GM12878 (cell line): ENCODE data around the gene HLA-DRB1. TPM values are rescaled to one million over a fixed set of nuclear protein-coding genes. Genes with fewer than 3 reads are reported as not detected.
A peak's percentile ranks its signal among the peaks of the same experiment; 100 is the strongest.

Source experiments
- ATF3 ChIP-seq: IDR thresholded peaks from 2 replicates; pipeline ENCODE4 v1.6.1; 2011; ENCODE audit warnings: low read depth, mild to moderate bottlenecking, low read length, moderate library complexity, borderline replicate concordance; ENCODE audit errors: extremely low read depth
- CHD1 ChIP-seq: IDR thresholded peaks from 2 replicates; pipeline ENCODE4 v1.6.1; 2012; ENCODE audit warnings: low read depth, low read length, improper control_type of control experiment
- CHD4 ChIP-seq: fragments of 200-600 bp; sonication (generic); IDR thresholded peaks from 2 replicates; pipeline ENCODE4 v1.6.1; 2016; ENCODE audit warnings: mild to moderate bottlenecking
- HCFC1 ChIP-seq: fragments of 150-350 bp; IDR thresholded peaks from 2 replicates; pipeline ENCODE4 v1.6.1; 2014; ENCODE audit warnings: low read length
- MEF2A ChIP-seq: IDR thresholded peaks from 2 replicates; pipeline ENCODE4 v1.6.1; 2011; ENCODE audit warnings: low read depth, mild to moderate bottlenecking, low read length, moderate library complexity; ENCODE audit not compliant: insufficient read depth
- MYB ChIP-seq: fragments of 150-350 bp; IDR thresholded peaks from 2 replicates; pipeline ENCODE4 v1.6.1; 2014; ENCODE audit warnings: mild to moderate bottlenecking, low read depth, low read length, borderline replicate concordance
- MYC ChIP-seq: IDR thresholded peaks from 2 replicates; pipeline ENCODE4 v1.6.1; 2011; ENCODE audit warnings: mild to moderate bottlenecking, low read length, moderate library complexity, inconsistent platforms; ENCODE audit not compliant: insufficient read depth, insufficient replicate concordance, insufficient read length, severe bottlenecking
- NFIC ChIP-seq: IDR thresholded peaks from 2 replicates; pipeline ENCODE4 v1.6.1; 2012; ENCODE audit warnings: low read depth, mild to moderate bottlenecking, inconsistent platforms, low read length, moderate library complexity
- NR2F1 ChIP-seq: fragments of 450-650 bp; conservative IDR thresholded peaks from 2 replicates; pipeline ENCODE4 v1.6.1; 2017; ENCODE audit warnings: mild to moderate bottlenecking
- REST ChIP-seq: IDR thresholded peaks from 2 replicates; pipeline ENCODE4 v1.6.1; 2012; ENCODE audit warnings: mild to moderate bottlenecking, low read depth, low read length
- SMC3 ChIP-seq: IDR thresholded peaks from 2 replicates; pipeline ENCODE4 v1.6.1; 2011; ENCODE audit warnings: low read length, improper control_type of control experiment, borderline replicate concordance
- TCF12 ChIP-seq: IDR thresholded peaks from 2 replicates; pipeline ENCODE4 v1.6.1; 2011; ENCODE audit warnings: low read depth, mild to moderate bottlenecking, low read length
- TCF7 ChIP-seq: IDR thresholded peaks from 2 replicates; pipeline ENCODE4 v1.6.1; 2014; ENCODE audit warnings: antibody characterized with exemption, borderline replicate concordance
- USF2 ChIP-seq: IDR thresholded peaks from 2 replicates; pipeline ENCODE4 v1.6.1; 2011; ENCODE audit warnings: low read depth, low read length, improper control_type of control experiment, borderline replicate concordance
- ZNF274 ChIP-seq: IDR thresholded peaks from one replicate; pipeline ENCODE4 v1.8.0; 2011; ENCODE audit not compliant: insufficient read length, insufficient read depth
- polyA plus RNA-seq, 11 experiments: library from polyadenylated mRNA; depleted of rRNA in 4 of 11; unstranded in 6 of 11; stranded (reverse) in 5 of 11; fragments of >200 nt; fragmentation: Nextera tagmentation in 4 of 11; fragmentation: Illumina TruSeq in 1 of 11; extraction: Ambion mirVana in 4 of 11; extraction: Trizol in 1 of 11; gene quantifications; 1 replicate in 1 of 11; 2 replicates in 10 of 11; pipeline versions ENCODE4 v1.2.1 to v1.2.3, GENCODE V29; 2011 to 2016; ENCODE audit warnings: inconsistent platforms in 2 of 11, missing spikeins in 2 of 11, low read depth in 1 of 11
- total RNA-seq, 4 experiments: library from RNA; depleted of rRNA in 3 of 4; stranded (reverse); fragments of >200 nt in 3 of 4; fragmentation: Illumina TruSeq in 1 of 4; extraction: Trizol in 1 of 4; gene quantifications; 2 replicates each; pipeline versions ENCODE4 v1.2.1 to v1.2.3, GENCODE V29; 2013 to 2021
- TF ChIP-seq, protein P1 (sequence below): IDR thresholded peaks from 2 replicates; pipeline ENCODE4 v1.6.1; 2012; ENCODE audit warnings: improper control_type of control experiment, low read depth, low read length; ENCODE audit not compliant: insufficient replicate concordance
- TF ChIP-seq, protein P2 (sequence below): fragments of 450-650 bp; IDR thresholded peaks from 2 replicates; pipeline ENCODE4 v1.6.1; 2016; ENCODE audit warnings: mild to moderate bottlenecking

HLA-DRB1 gene
- total and polyA plus RNA-seq, 10 of the 15 experiments (the other 5 are each of a cell fraction or from before 2014, with no cell fraction given), result 312 to 1,082 (median 604) TPM

GRCh38 chr6:32622545-32623401 lies 33.1 kb upstream of the HLA-DRB1 start (continued):
- TF ChIP-seq REST (peak; percentile 6; the same call in 1 of the 2 replicates), MYC (no peak), USF2 (no peak), CHD4 (no peak), MYB (no peak), MEF2A (peak; percentile 84), CHD1 (no peak), TCF7 (0 out of 2 replicates have a peak, but pooled peaks have one; percentile 18), HCFC1 (0 out of 2 replicates have a peak, but pooled peaks have one; percentile 28), NR2F1 (peak; percentile 45; the same call in 1 of the 2 replicates), NFIC (peak; percentile 98), TCF12 (0 out of 2 replicates have a peak, but pooled peaks have one; percentile 25), ZNF274 (no peak), SMC3 (peak; percentile 45; the same call in 1 of the 2 replicates), ATF3 (no peak)
- TF ChIP-seq, protein P1, sequence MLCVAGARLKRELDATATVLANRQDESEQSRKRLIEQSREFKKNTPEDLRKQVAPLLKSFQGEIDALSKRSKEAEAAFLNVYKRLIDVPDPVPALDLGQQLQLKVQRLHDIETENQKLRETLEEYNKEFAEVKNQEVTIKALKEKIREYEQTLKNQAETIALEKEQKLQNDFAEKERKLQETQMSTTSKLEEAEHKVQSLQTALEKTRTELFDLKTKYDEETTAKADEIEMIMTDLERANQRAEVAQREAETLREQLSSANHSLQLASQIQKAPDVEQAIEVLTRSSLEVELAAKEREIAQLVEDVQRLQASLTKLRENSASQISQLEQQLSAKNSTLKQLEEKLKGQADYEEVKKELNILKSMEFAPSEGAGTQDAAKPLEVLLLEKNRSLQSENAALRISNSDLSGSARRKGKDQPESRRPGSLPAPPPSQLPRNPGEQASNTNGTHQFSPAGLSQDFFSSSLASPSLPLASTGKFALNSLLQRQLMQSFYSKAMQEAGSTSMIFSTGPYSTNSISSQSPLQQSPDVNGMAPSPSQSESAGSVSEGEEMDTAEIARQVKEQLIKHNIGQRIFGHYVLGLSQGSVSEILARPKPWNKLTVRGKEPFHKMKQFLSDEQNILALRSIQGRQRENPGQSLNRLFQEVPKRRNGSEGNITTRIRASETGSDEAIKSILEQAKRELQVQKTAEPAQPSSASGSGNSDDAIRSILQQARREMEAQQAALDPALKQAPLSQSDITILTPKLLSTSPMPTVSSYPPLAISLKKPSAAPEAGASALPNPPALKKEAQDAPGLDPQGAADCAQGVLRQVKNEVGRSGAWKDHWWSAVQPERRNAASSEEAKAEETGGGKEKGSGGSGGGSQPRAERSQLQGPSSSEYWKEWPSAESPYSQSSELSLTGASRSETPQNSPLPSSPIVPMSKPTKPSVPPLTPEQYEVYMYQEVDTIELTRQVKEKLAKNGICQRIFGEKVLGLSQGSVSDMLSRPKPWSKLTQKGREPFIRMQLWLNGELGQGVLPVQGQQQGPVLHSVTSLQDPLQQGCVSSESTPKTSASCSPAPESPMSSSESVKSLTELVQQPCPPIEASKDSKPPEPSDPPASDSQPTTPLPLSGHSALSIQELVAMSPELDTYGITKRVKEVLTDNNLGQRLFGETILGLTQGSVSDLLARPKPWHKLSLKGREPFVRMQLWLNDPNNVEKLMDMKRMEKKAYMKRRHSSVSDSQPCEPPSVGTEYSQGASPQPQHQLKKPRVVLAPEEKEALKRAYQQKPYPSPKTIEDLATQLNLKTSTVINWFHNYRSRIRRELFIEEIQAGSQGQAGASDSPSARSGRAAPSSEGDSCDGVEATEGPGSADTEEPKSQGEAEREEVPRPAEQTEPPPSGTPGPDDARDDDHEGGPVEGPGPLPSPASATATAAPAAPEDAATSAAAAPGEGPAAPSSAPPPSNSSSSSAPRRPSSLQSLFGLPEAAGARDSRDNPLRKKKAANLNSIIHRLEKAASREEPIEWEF, result no peak
- TF ChIP-seq, protein P2, sequence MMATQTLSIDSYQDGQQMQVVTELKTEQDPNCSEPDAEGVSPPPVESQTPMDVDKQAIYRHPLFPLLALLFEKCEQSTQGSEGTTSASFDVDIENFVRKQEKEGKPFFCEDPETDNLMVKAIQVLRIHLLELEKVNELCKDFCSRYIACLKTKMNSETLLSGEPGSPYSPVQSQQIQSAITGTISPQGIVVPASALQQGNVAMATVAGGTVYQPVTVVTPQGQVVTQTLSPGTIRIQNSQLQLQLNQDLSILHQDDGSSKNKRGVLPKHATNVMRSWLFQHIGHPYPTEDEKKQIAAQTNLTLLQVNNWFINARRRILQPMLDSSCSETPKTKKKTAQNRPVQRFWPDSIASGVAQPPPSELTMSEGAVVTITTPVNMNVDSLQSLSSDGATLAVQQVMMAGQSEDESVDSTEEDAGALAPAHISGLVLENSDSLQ, result peak; percentile 44; the same call in 1 of the 2 replicates
